ACC112 (cell line): Measurements from ENCODE around the gene TBC1D9.

Experiments used
- H2AFZ ChIP-seq: fragments of 200-600 bp; sonication (generic); one replicate; pipeline ENCODE4 v1.6.0; 2017; ENCODE audit warnings: antibody characterized with exemption, low read length; ENCODE audit not compliant: unreplicated experiment
- H3K27ac ChIP-seq: fragments of 200-600 bp; sonication (generic); 2 replicates; pipeline ENCODE4 v1.5.1; 2014; ENCODE audit warnings: low read depth, mild to moderate bottlenecking, antibody characterized with exemption, low read length, moderate library complexity
- H3K27me3 ChIP-seq: fragments of 200-600 bp; sonication (generic); 2 replicates; pipeline ENCODE4 v1.6.1; 2014; ENCODE audit warnings: mild to moderate bottlenecking, antibody characterized with exemption, low read length, moderate library complexity, mixed read lengths; ENCODE audit not compliant: insufficient read depth
- H3K36me3 ChIP-seq: fragments of 200-600 bp; sonication (generic); 2 replicates; pipeline ENCODE4 v1.6.1; 2016; ENCODE audit warnings: mild to moderate bottlenecking, antibody characterized with exemption, low read length, moderate library complexity, mixed read lengths; ENCODE audit not compliant: insufficient read depth
- H3K4me1 ChIP-seq: fragments of 200-600 bp; sonication (generic); one replicate; pipeline ENCODE4 v1.6.1; 2016; ENCODE audit warnings: low read length, mixed read lengths; ENCODE audit not compliant: insufficient read depth, unreplicated experiment, control insufficient read depth
- H3K4me3 ChIP-seq: fragments of 200-600 bp; sonication (generic); 2 replicates; pipeline ENCODE4 v1.5.1; 2014; ENCODE audit warnings: mild to moderate bottlenecking, low read depth, low read length
- H3K79me2 ChIP-seq: fragments of 200-600 bp; sonication (generic); one replicate; pipeline ENCODE4 v1.6.0; 2016; ENCODE audit warnings: low read length; ENCODE audit not compliant: control insufficient read depth, unreplicated experiment, insufficient read depth

Gene TBC1D9

DNA sequence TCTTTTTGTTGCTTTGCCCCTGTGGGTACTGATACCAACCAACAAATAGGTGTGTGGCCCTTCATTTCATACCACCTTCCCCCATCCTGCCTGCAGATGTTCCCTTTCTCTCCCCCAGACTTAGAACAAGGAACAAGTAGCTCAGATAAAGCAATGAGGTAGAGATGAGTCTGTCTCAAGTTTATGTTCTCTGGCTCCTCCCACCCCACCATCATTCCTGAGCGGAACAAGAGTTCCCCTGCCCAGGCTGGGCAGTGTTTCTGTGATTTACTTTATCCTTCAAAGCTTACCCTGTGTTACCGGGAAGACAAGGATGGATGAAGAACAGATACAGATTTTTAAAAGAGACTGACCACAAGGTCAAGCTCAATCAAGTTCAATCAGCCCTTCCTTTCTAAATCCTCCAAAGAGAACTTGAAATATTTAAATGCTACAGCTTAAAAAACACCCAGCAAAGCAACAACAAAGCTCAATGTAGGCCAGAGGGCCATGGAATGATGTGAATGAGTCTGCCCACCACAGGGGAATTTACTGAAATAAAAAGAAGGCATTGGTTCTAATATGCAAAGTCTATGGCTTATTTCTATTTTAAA lies 107.4 kb downstream of the TBC1D9 start:
- Histone ChIP-seq H2AFZ (no peak overlapping the region), H3K36me3 (0 out of 2 replicates have a peak, but pooled peaks cover 4% of the 10 kb centered on the region), H3K79me2 (no peaks in the 10 kb centered on the region), H3K4me1 (no peaks in the 10 kb centered on the region), H3K4me3 (no peak overlapping the region), H3K27ac (no peak overlapping the region), H3K27me3 (no peaks in the 10 kb centered on the region)

DNA sequence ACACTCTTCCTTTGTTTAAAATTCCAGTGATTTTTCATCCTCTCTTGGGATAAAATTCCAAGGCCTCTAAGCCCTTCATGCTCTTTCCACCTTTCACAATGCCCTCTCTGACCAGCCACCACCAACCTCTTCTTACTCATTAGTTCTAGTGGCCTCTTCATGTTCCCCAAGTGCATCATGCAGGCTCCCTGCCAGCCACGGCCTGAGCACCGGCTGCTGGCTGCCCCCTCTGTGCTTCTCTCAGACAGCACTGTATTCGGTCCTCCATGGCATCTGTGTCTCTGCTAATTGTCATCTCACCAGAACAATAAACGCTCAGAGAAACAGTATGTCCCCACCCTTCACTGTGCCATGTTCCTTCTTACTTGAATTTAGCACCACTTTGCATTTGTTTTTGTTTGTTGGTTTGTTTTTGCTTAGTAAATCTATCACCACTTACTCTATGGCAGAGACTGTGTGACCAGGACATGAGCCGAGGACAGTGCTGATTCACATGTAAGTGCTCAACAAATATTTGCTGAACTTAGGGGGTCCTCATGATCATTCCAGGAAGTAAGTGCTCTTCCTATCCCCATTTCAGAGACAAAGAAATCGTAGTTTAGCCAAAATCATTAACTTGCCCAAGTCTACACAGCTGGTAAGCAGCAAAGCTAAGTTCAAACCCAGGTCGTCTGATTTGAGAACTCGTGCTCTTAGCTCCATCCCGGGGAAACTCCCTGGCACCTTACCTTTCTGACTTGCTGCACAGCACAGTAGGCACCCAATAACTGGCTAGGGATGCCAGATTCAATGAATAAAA lies 110.4 kb downstream of the TBC1D9 start:
- H3K36me3 ChIP-seq: no peaks in the 10 kb centered on the region
- no peak overlapping the region for H2AFZ ChIP-seq
- H3K79me2 ChIP-seq: no peaks in the 10 kb centered on the region
- no peaks in the 10 kb centered on the region for H3K4me1 ChIP-seq
- no peak overlapping the region for H3K4me3 ChIP-seq
- no peaks in the 10 kb centered on the region for H3K27me3 ChIP-seq
- no peak overlapping the region for H3K27ac ChIP-seq

DNA sequence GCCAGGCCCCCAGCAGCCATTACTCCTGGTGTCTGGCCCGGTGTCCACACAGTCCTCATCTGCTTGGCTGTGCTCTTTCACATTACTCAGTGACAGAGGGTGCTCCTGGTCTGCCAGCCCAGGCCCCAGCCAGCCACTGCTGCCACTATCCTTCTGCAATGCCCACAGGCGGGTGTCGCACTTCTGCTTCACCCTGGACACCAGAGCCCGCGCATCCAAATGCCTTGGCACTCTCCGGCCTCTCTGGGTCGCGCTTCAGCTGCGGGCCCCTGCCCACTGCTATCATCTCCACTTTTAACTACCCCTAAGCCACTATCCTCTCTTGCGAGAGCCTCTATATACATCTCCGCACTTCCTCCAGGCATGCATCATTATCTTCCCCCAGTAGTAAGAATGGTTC lies 111.0 kb downstream of the TBC1D9 start:
- no peak overlapping the region for H3K4me3 ChIP-seq
- H3K4me1 ChIP-seq: no peaks in the 10 kb centered on the region
- H3K27me3 ChIP-seq: no peaks in the 10 kb centered on the region
- H3K27ac ChIP-seq: no peak overlapping the region
- no peak overlapping the region for H2AFZ ChIP-seq
- H3K36me3 ChIP-seq: no peaks in the 10 kb centered on the region
- H3K79me2 ChIP-seq: no peaks in the 10 kb centered on the region

DNA sequence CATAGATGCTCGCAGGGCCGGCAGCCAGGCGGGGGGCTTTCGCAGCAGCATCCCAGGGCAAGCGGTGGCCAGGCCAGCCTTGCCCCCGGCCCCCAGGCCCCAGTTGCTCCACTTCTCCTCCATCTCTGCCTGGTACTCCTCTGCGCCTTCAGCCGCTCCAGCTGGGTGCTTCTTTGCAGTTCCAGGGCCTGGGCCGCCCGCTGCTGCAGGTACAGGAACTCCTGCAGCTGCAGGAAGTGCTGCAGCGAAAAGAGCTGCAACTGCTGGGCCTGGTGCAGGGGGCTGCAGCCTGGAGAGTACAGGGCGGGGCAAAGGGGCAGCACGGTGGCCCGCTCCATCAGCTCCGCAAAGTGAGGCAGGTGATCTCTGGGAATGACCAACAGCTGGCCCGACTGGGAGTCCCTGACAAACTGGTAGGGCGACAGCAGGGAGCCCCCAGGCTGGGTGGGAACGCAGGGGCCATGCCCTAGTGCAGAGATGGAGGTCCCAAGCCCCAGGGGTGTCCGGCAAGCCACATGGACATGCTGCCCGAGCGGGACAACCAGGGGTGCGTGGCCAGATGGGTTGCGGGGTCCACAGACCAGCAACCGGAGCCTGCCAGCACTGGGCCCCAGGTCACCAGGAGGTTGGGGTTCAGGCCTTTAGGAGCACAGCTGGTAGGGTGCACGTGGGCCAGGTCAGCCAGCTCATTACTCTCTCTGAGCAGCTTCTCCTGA lies 111.6 kb downstream of the TBC1D9 start:
- H3K27me3 ChIP-seq: no peaks in the 10 kb centered on the region
- no peaks in the 10 kb centered on the region for H3K36me3 ChIP-seq
- no peak overlapping the region for H3K4me3 ChIP-seq

DNA sequence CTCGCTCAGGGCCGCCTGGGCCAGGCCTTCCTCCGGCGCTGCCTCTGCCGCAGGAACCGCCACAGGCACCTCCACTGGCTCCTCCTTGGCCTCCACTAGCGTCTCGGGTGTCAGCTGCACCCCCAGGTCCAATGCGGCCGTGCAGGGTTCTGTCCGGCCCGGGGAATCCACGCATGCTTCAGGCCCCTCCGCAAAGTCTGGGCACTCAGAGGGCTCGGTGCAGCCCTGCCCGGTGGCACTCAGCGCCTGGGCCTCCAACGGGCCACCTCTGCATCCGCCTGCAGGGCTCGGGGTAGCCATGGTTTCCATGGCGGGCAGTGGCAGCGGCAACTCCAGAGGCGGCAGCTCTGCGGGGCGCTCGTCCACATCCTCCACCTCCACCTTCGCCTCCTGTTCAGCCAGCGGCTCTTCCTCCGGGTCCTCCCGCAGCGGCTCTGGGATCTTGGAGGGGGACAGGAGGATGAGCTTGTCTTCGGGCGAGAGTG lies 112.6 kb downstream of the TBC1D9 start:
- H3K4me3 ChIP-seq: no peak overlapping the region
- no peaks in the 10 kb centered on the region for H3K27me3 ChIP-seq
- H3K79me2 ChIP-seq: no peaks in the 10 kb centered on the region
- no peak overlapping the region for H2AFZ ChIP-seq
- no peaks in the 10 kb centered on the region for H3K36me3 ChIP-seq
- H3K4me1 ChIP-seq: no peaks in the 10 kb centered on the region
- no peak overlapping the region for H3K27ac ChIP-seq

More for the DNA sequence above, 111.6 kb downstream of the TBC1D9 start:
- no peak overlapping the region for H3K27ac ChIP-seq
- no peaks in the 10 kb centered on the region for H3K79me2 ChIP-seq
- H2AFZ ChIP-seq: no peak overlapping the region
- no peaks in the 10 kb centered on the region for H3K4me1 ChIP-seq

DNA sequence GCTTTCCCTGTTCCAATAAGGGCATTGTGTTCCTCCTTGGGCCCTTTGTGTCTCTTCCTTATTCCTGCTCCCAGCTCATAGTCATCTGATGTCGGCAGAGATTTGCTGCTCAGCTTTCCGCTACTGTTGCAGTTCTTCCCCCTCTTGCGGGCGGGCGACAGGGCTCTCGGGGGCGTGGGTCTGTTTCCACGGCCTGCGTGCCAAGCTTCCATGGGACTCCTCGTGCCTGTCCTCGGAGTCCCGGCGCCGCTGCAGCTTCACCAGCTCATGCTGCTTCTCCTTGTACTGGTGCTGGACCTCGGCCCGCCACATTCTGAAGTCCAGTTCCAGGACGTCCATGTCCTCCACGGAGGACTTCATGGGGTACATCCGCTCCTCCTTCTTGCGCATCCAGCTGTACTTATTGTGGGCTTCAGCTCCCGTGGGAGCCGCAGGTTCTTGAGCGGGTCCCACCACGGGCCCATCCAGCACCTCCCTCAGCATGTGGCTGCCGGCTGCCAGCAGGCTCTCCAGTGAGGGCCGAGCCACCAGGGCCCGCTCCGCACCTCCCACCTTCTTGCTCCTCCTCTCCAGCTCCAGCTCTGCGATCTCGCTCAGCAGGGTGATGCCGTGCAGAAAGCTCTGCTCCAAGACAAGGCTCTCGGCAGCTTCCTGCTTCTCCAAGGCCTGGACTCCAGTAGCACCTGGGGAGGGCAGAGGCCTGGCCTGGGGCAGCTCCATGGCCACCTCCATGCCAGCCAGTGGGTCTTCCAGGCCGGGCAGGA lies 113.3 kb downstream of the TBC1D9 start:
- H3K27me3 ChIP-seq: no peaks in the 10 kb centered on the region
- no peak overlapping the region for H3K27ac ChIP-seq
- H3K79me2 ChIP-seq: no peaks in the 10 kb centered on the region
- no peak overlapping the region for H3K4me3 ChIP-seq
- H2AFZ ChIP-seq: no peak overlapping the region
- no peaks in the 10 kb centered on the region for H3K36me3 ChIP-seq
- H3K4me1 ChIP-seq: no peaks in the 10 kb centered on the region

DNA sequence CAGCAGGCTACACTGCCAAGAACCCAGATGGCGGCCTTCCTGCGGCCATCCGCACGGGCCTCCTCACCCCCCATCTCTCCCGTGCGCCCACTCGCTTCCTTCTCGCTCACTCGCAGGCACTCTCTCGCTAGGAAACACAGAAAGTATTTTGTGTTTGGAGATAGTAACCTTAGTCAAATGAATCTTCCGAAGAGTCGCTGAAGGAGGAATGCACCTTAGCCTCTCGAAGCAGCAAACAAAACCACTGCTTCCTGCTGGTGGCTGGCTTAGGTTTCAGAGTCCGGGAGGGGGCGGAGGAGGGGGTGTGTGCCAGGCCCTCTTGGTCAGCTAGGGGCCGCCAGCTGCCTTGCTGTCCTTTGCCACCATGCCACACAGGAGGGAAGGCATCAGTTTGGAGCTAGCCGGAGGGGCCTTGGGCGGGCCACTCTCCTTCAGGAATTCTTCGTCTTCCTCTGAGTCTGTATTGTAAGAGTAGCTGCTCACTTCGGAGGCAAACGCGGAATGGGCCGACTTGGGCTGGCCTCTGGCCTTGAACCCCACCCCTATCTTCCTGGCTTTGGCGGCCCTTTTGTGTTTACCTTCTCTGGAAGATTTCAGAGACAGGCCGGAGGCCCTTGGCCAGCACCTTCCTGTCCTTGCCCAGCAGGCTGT lies 114.3 kb downstream of the TBC1D9 start:
- Histone ChIP-seq H2AFZ (no peak overlapping the region), H3K27me3 (no peaks in the 10 kb centered on the region), H3K4me1 (no peaks in the 10 kb centered on the region), H3K79me2 (no peaks in the 10 kb centered on the region), H3K4me3 (no peak overlapping the region), H3K27ac (no peak overlapping the region), H3K36me3 (no peaks in the 10 kb centered on the region)

DNA sequence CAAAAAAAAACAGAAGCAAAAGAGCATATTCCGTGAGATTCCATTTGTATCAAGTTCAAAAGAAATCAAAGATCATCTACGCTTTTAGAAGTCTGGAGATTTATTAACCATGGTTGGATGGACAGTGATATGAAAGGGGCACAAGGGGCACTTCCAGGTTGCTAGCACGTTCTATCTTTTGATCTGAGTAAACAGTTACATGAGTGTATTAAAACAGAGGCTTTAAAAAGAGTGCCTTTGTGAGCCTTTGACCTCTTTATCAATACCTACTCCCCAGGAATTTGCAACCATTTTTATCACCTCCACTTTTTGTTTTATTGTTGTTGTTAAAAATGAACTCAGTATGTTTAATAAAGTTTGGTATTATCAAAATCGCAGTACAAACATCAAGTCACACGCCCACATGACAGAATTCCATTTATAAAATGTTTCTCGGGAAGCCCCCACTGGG lies 115.1 kb downstream of the TBC1D9 start:
- no peak overlapping the region for H2AFZ ChIP-seq
- no peaks in the 10 kb centered on the region for H3K36me3 ChIP-seq
- no peaks in the 10 kb centered on the region for H3K79me2 ChIP-seq
- H3K27ac ChIP-seq: no peak overlapping the region
- peaks cover 2% of the 10 kb centered on the region for H3K4me1 ChIP-seq
- no peak overlapping the region for H3K4me3 ChIP-seq
- H3K27me3 ChIP-seq: no peaks in the 10 kb centered on the region

DNA sequence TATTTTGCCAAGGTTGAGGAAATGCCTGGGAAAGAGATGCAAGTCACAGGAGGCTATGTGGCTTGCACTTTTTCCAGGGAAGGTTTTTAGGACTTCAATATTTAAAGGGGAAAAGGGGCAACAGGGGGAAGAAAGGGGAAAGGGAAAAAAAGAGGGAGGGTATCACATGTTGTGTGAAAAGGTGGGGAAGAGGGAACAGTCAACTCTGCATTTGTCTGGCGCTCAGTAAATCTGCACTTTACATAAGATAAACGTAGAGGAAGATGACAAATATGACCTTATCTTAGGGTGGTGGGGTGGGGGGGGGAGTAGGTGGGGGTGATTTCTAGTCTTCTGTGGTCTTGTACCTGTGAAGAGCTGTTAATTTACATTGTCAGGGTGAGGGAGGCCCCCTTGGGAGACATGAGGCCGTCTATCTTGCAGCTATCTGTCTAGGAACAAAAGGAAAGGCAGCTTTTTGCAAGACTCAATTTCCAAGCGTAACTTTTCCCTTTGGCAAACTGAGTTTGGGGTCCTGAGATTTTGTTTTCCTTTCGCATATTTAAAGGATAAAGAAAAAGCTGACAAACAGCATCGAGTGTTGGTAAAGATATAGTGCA lies 115.9 kb downstream of the TBC1D9 start:
- no peaks in the 10 kb centered on the region for H3K27me3 ChIP-seq
- no peaks in the 10 kb centered on the region for H3K79me2 ChIP-seq
- H3K4me1 ChIP-seq: peaks cover 10% of the 10 kb centered on the region
- H2AFZ ChIP-seq: no peak overlapping the region
- H3K36me3 ChIP-seq: no peaks in the 10 kb centered on the region
- H3K4me3 ChIP-seq: no peak overlapping the region
- no peak overlapping the region for H3K27ac ChIP-seq
